Trophoblast cell (in vitro differentiated cells and primary cell): ENCODE data around the gene REV1.

Source experiments
- DNase-seq, 2 donors: peaks; one replicate each; pipeline ENCODE4 v3.0.0-alpha.2; 2016
- H2AFZ ChIP-seq: 2 replicates; pipeline ENCODE4 v1.6.1; 2013; ENCODE audit warnings: low read length, moderate library complexity, mild to moderate bottlenecking; ENCODE audit not compliant: insufficient read depth, poor library complexity
- H2AK5ac ChIP-seq: 2 replicates; pipeline ENCODE4 v1.6.1; 2013; ENCODE audit warnings: mild to moderate bottlenecking, low read length
- H2BK120ac ChIP-seq: 2 replicates; pipeline ENCODE4 v1.6.1; 2013; ENCODE audit warnings: low read length, mild to moderate bottlenecking, moderate library complexity; ENCODE audit not compliant: insufficient read depth, poor library complexity
- H2BK12ac ChIP-seq: 2 replicates; pipeline ENCODE4 v1.6.1; 2013; ENCODE audit warnings: mild to moderate bottlenecking, low read length, moderate library complexity
- H2BK5ac ChIP-seq: 2 replicates; pipeline ENCODE4 v1.6.1; 2013; ENCODE audit warnings: low read length, low read depth, moderate library complexity, mild to moderate bottlenecking; ENCODE audit not compliant: poor library complexity
- H3K14ac ChIP-seq: 2 replicates; pipeline ENCODE4 v1.6.1; 2013; ENCODE audit warnings: mild to moderate bottlenecking, low read length
- H3K18ac ChIP-seq: 2 replicates; pipeline ENCODE4 v1.6.1; 2013; ENCODE audit warnings: mild to moderate bottlenecking, low read length
- H3K23ac ChIP-seq: 2 replicates; pipeline ENCODE4 v1.6.1; 2013; ENCODE audit warnings: low read length
- H3K27ac ChIP-seq: 2 replicates; pipeline ENCODE4 v1.5.1; 2013; ENCODE audit warnings: low read depth, mild to moderate bottlenecking, inconsistent platforms, low read length, moderate library complexity
- H3K27me3 ChIP-seq: 2 replicates; pipeline ENCODE4 v1.6.1; 2013; ENCODE audit warnings: inconsistent platforms, mild to moderate bottlenecking, low read length, moderate library complexity; ENCODE audit not compliant: insufficient read depth
- H3K36me3 ChIP-seq, 2 experiments: 1 replicate in 1 of 2; 2 replicates in 1 of 2; pipeline ENCODE4 v1.6.1; 2013; ENCODE audit warnings: low read length in 2 of 2, mild to moderate bottlenecking in 2 of 2, moderate library complexity in 1 of 2; ENCODE audit not compliant: insufficient read depth in 2 of 2, control insufficient read depth in 1 of 2
- H3K4ac ChIP-seq: 2 replicates; pipeline ENCODE4 v1.6.1; 2013; ENCODE audit warnings: low read depth, mild to moderate bottlenecking, low read length, moderate library complexity
- H3K4me1 ChIP-seq, 2 experiments: 1 replicate in 1 of 2; 2 replicates in 1 of 2; pipeline ENCODE4 v1.6.1; 2013; ENCODE audit warnings: low read length in 2 of 2, mild to moderate bottlenecking in 2 of 2, moderate library complexity in 1 of 2; ENCODE audit not compliant: insufficient read depth in 2 of 2, control insufficient read depth in 1 of 2
- H3K4me2 ChIP-seq: 2 replicates; pipeline ENCODE4 v1.6.1; 2013; ENCODE audit warnings: inconsistent platforms, mild to moderate bottlenecking, low read length, moderate library complexity
- H3K4me3 ChIP-seq: 2 replicates; pipeline ENCODE4 v1.5.1; 2013; ENCODE audit warnings: mild to moderate bottlenecking, low read depth, low read length, inconsistent platforms
- H3K79me1 ChIP-seq: one replicate; pipeline ENCODE4 v1.6.1; 2013; ENCODE audit warnings: low read length
- H3K79me2 ChIP-seq: 2 replicates; pipeline ENCODE4 v1.6.1; 2013; ENCODE audit warnings: low read length, mild to moderate bottlenecking; ENCODE audit not compliant: control insufficient read depth, insufficient read depth, poor library complexity
- H3K9ac ChIP-seq: 2 replicates; pipeline ENCODE4 v1.6.1; 2013; ENCODE audit warnings: mild to moderate bottlenecking, low read length
- H3K9me3 ChIP-seq: 2 replicates; pipeline ENCODE4 v1.6.1; 2013; ENCODE audit warnings: low read depth, mild to moderate bottlenecking, control low read depth, inconsistent platforms, low read length; ENCODE audit not compliant: insufficient read depth
- H4K12ac ChIP-seq: 2 replicates; pipeline ENCODE4 v1.6.1; 2013; ENCODE audit warnings: low read depth, mild to moderate bottlenecking, low read length, moderate library complexity
- H4K8ac ChIP-seq: 2 replicates; pipeline ENCODE4 v1.6.1; 2013; ENCODE audit warnings: low read depth, mild to moderate bottlenecking, low read length, moderate library complexity
- H4K91ac ChIP-seq: one replicate; pipeline ENCODE4 v1.6.1; 2013; ENCODE audit warnings: low read depth, mild to moderate bottlenecking, low read length, moderate library complexity
- WGBS: extraction: QIAGEN DNeasy Blood & Tissue Kit; methylation state at CpG from one replicate; pipeline ENCODE4 v1.1.7; 2013; ENCODE audit warnings: missing lambda C conversion rate; ENCODE audit not compliant: insufficient read length, insufficient coverage; ENCODE audit errors: extremely low coverage; 5-methylcytosine and 5-hydroxymethylcytosine counted together

The REV1 gene

DNA sequence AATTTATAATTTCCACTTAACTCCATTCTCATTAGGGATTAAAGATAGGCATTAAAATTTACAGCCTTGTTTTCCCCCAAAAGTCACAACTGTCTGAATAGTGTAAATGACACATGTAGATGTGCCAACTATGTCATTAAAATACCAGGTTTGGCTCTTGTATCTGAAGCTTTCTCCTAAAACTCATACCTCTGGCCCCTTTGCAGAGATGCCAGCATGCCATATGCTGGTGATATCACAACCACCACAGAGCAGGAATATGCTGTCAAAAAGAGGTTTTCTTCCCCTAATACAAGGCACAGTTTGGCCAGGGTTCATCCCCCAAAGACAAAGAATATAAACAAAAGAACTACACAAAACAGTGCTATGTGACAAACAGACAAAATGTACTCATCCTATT, 65.4 kb downstream of the REV1 start:
- H3K4me2 ChIP-seq: no peak overlapping the region
- H4K8ac ChIP-seq: no peak overlapping the region
- H2AFZ ChIP-seq: no peak overlapping the region
- H4K91ac ChIP-seq: no peak overlapping the region
- no peak overlapping the region for H3K9ac ChIP-seq
- H4K12ac ChIP-seq: no peak overlapping the region
- H3K18ac ChIP-seq: no peak overlapping the region
- H3K9me3 ChIP-seq: no peaks in the 10 kb centered on the region
- no peak overlapping the region for H3K27ac ChIP-seq
- H3K23ac ChIP-seq: no peak overlapping the region
- H3K4me1 ChIP-seq: peaks cover 0 to 2% of the 10 kb centered on the region in 2 experiments
- peaks cover 14 to 33% of the 10 kb centered on the region in 2 experiments for H3K36me3 ChIP-seq
- no peak overlapping the region for H2BK12ac ChIP-seq
- H3K14ac ChIP-seq: no peak overlapping the region
- no peaks in the 10 kb centered on the region for H3K79me2 ChIP-seq
- H3K4ac ChIP-seq: no peak overlapping the region
- no peak overlapping the region for H2BK5ac ChIP-seq
- H2AK5ac ChIP-seq: no peak overlapping the region
- DNase-seq: no peak
- H2BK120ac ChIP-seq: no peak overlapping the region
- no peak overlapping the region for H3K4me3 ChIP-seq
- H3K79me1 ChIP-seq: no peaks in the 10 kb centered on the region
- H3K27me3 ChIP-seq: no peaks in the 10 kb centered on the region

DNA sequence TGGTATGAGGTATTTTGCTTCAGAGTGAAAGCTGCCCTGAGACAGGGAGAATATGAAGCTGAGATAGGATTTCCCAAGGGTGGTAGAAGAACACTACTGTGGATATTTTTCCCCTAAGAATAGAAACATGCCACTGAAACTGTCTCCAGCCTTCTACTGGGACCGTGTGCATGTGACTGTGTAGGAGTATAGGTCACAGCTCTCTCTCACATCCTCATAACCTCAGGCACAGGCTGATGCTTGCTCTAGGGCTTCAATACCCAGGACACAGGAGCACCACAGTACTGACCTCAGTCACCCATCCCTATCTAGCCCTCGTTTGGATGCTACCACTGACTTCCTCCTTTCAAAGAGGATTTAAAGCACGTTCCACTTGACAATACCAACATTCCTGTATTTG, 67.2 kb downstream of the REV1 start:
- H3K4me2 ChIP-seq: no peak overlapping the region
- no CpG with 5 or more reads among the region's 3 CpGs for WGBS

DNA sequence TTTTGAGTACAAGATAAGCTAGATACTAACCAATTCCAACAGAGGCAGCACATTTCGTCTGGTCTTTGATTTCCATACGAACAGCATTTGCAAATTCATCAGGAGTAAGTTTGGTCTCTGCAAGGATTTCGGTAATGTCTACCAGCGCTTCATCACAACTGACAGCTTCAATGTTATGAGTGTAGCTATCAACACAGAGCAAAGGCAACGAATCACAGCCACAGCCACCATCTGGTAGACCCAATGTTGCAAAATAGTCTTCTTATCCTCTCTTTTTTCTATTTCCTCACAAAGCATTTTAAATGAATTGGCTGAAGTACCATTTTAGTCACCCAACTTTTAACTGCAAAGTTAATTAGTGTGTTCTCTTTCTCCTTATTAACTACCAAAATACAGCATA, 68.3 kb downstream of the REV1 start:
- Histone ChIP-seq H3K9ac (no peak overlapping the region), H4K91ac (no peak overlapping the region), H3K79me2 (no peaks in the 10 kb centered on the region), H3K9me3 (no peaks in the 10 kb centered on the region), H3K23ac (no peak overlapping the region), H3K27ac (no peak overlapping the region), H3K27me3 (no peaks in the 10 kb centered on the region), H3K79me1 (no peaks in the 10 kb centered on the region), H3K4ac (no peak overlapping the region), H3K18ac (no peak overlapping the region), H2BK5ac (no peak overlapping the region), H3K4me1 (peaks cover 0 to 2% of the 10 kb centered on the region in 2 experiments), H2AK5ac (no peak overlapping the region), H4K12ac (no peak overlapping the region), H3K14ac (no peak overlapping the region), H3K4me2 (no peak overlapping the region), H3K4me3 (no peak overlapping the region), H2BK12ac (no peak overlapping the region), H3K36me3 (peaks cover 17 to 32% of the 10 kb centered on the region in 2 experiments), H2AFZ (no peak overlapping the region), H4K8ac (no peak overlapping the region), H2BK120ac (no peak overlapping the region)
- DNase-seq: no peak
- WGBS: no CpG with 5 or more reads among the region's 5 CpGs

More for the DNA sequence above, 67.2 kb downstream of the REV1 start:
- H3K4me1 ChIP-seq: peaks cover 0 to 2% of the 10 kb centered on the region in 2 experiments
- H3K18ac ChIP-seq: no peak overlapping the region
- H3K4me3 ChIP-seq: no peak overlapping the region
- H3K27ac ChIP-seq: no peak overlapping the region
- no peak overlapping the region for H4K12ac ChIP-seq
- H3K23ac ChIP-seq: no peak overlapping the region
- H2AFZ ChIP-seq: no peak overlapping the region
- H3K36me3 ChIP-seq: peaks cover 13 to 29% of the 10 kb centered on the region in 2 experiments
- no peak overlapping the region for H3K14ac ChIP-seq
- H3K9ac ChIP-seq: no peak overlapping the region
- H4K91ac ChIP-seq: no peak overlapping the region
- DNase-seq: no peak
- no peak overlapping the region for H2BK120ac ChIP-seq
- H3K27me3 ChIP-seq: no peaks in the 10 kb centered on the region
- H3K4ac ChIP-seq: no peak overlapping the region
- H2BK12ac ChIP-seq: no peak overlapping the region
- H3K9me3 ChIP-seq: no peaks in the 10 kb centered on the region
- no peak overlapping the region for H4K8ac ChIP-seq
- H3K79me1 ChIP-seq: no peaks in the 10 kb centered on the region
- no peak overlapping the region for H2BK5ac ChIP-seq
- no peaks in the 10 kb centered on the region for H3K79me2 ChIP-seq
- no peak overlapping the region for H2AK5ac ChIP-seq

- no peak overlapping the region for H2BK120ac ChIP-seq
- no peak overlapping the region for H2AK5ac ChIP-seq
- peaks cover 0 to 2% of the 10 kb centered on the region in 2 experiments for H3K4me1 ChIP-seq
- H3K23ac ChIP-seq: no peak overlapping the region
- no peak overlapping the region for H2BK12ac ChIP-seq
- no peak overlapping the region for H4K12ac ChIP-seq
- peaks cover 13 to 32% of the 10 kb centered on the region in 2 experiments for H3K36me3 ChIP-seq
- WGBS: no CpG with 5 or more reads among the region's 5 CpGs
- no peak overlapping the region for H2BK5ac ChIP-seq
- no peaks in the 10 kb centered on the region for H3K79me2 ChIP-seq
- H2AFZ ChIP-seq: no peak overlapping the region
- H4K91ac ChIP-seq: no peak overlapping the region
- no peaks in the 10 kb centered on the region for H3K27me3 ChIP-seq
- DNase-seq: no peak
- no peak overlapping the region for H3K4me2 ChIP-seq
- no peaks in the 10 kb centered on the region for H3K9me3 ChIP-seq
- no peak overlapping the region for H3K4ac ChIP-seq
- no peaks in the 10 kb centered on the region for H3K79me1 ChIP-seq
- no peak overlapping the region for H3K14ac ChIP-seq
- H3K27ac ChIP-seq: no peak overlapping the region
- no peak overlapping the region for H3K4me3 ChIP-seq
- no peak overlapping the region for H4K8ac ChIP-seq
- H3K9ac ChIP-seq: no peak overlapping the region
- H3K18ac ChIP-seq: no peak overlapping the region
Observed at GRCh38 chr2:99420751-99421299, 69.0 kb downstream of the REV1 start.
